Prostate gland (tissue), 2 donors: ENCODE results near the gene RPL21. TPM values are rescaled to one million over a fixed set of nuclear protein-coding genes. Genes with fewer than 3 reads are reported as not detected.

ENCODE experiments used
- DNase-seq: peaks from one replicate; pipeline ENCODE4 v3.0.0-alpha.2; 2019; ENCODE audit warnings: low spot score
- H3K27ac ChIP-seq, 2 donors: fragments of 200-600 bp; sonication (generic); 2 replicates each; pipeline ENCODE4 v1.5.1; 2017 to 2019
- H3K27me3 ChIP-seq: fragments of 200-600 bp; sonication (generic); replicated peaks from 2 replicates; pipeline ENCODE4 v1.5.1; 2019; ENCODE audit not compliant: insufficient read depth
- H3K36me3 ChIP-seq, 2 donors: fragments of 200-600 bp; sonication (generic); 1 replicate in 1 of 2; 2 replicates in 1 of 2; pipeline versions ENCODE4 v1.5.1 to v1.8.1; 2017 to 2019
- H3K4me1 ChIP-seq: fragments of 200-600 bp; sonication (generic); replicated peaks from 2 replicates; pipeline ENCODE4 v1.5.1; 2019
- H3K4me3 ChIP-seq, 2 donors: fragments of 200-600 bp; sonication (generic); 2 replicates each; pipeline ENCODE4 v1.5.1; 2017 to 2019
- H3K9me3 ChIP-seq: fragments of 200-600 bp; sonication (generic); 2 replicates; pipeline ENCODE4 v1.5.1; 2017
- CTCF ChIP-seq, 4 experiments: fragments of 200-600 bp in 2 of 4; fragments of 450-650 bp in 2 of 4; sonication (generic) in 2 of 4; IDR thresholded peaks; 1 replicate in 3 of 4; 2 replicates in 1 of 4; pipeline ENCODE4 v1.5.1; 2016 to 2019; ENCODE audit warnings: antibody characterized with exemption in 4 of 4, mild to moderate bottlenecking in 2 of 4, moderate library complexity in 2 of 4
- POLR2A ChIP-seq: fragments of 450-650 bp; IDR thresholded peaks from one replicate; pipeline ENCODE4 v1.6.1; 2016; ENCODE audit warnings: antibody characterized with exemption, mild to moderate bottlenecking
- POLR2AphosphoS5 ChIP-seq: sonication (generic); formaldehyde crosslinking; IDR thresholded peaks from one replicate; pipeline ENCODE4 v1.6.1; 2017; ENCODE audit warnings: antibody characterized with exemption
- WGBS: methylation state at CpG from one replicate; pipeline ENCODE4 v1.1.5; 2018; 5-methylcytosine and 5-hydroxymethylcytosine counted together
- intact Hi-C: fragments of 100-400 bp; cut with DNase I; formaldehyde crosslinking; loops from one replicate; pipeline ENCODE4 v1.14.2; 2022
- total RNA-seq, 2 donors: library from RNA; depleted of rRNA; stranded (reverse); fragments of >200 nt; gene quantifications; one replicate each; pipeline ENCODE4 v1.1.0, GENCODE V29; 2016

Gene RPL21
- total RNA-seq, 2 donors from 2014 or later = 338 to 1,109 TPM

DNA sequence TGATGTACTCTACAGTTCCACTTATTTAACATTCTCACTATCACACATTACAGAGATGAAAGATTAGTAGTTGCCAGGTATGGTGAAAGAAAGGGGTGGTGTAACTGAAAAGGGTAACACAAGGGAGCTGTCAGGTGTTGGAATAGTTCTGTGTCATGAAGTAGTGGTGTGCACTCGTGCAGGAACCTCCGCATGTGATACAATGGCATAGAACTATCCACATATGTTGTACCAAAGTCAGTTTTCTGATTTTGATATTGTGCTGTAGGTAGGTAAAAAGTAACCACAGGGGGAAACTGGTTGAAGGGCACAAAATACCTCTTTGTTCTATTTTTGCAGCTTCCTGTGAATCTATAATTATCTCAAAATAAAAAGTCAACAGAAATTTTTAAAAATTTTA lies 24.4 kb upstream of the RPL21 start:
- Histone ChIP-seq H3K4me1 (no peaks in the 10 kb centered on the region), H3K9me3 (no peaks in the 10 kb centered on the region), H3K4me3 (no peak overlapping the region), H3K27me3 (no peaks in the 10 kb centered on the region), H3K36me3 (no peaks in the 10 kb centered on the region), H3K27ac (no peak overlapping the region)
- no peak for DNase-seq
- intact Hi-C loops = no loop called here
- no peak for TF ChIP-seq POLR2A
- no peak for TF ChIP-seq POLR2AphosphoS5
- TF ChIP-seq CTCF (IDR thresholded peaks at IDR 0.05) = no peak
- 87% methylated on average over 2 of the region's 2 CpGs for WGBS

DNA sequence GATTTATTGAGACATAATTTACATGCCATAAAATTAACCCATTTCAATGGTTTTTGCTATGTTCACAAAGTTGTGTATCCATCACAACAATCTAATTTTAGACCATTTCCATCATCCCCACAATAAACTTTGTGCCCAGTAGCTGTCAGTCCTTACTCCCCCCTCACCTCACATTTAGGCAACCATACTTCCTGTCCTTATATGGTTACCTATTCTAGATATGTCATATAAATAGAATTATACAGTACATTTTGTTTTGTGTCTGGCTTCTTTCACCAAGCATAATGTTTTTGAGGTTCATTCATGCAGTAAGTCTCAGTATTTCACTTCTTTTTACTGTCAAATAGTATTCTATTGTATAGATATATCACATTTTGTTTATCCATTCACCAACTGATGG lies 23.2 kb upstream of the RPL21 start:
- no peaks in the 10 kb centered on the region for H3K36me3 ChIP-seq
- intact Hi-C loops = no loop called here
- H3K27me3 ChIP-seq = no peaks in the 10 kb centered on the region
- no peak for DNase-seq
- no peak for TF ChIP-seq POLR2A
- H3K4me3 ChIP-seq = no peak overlapping the region
- H3K9me3 ChIP-seq = no peaks in the 10 kb centered on the region
- H3K4me1 ChIP-seq = no peaks in the 10 kb centered on the region
- no peak overlapping the region for H3K27ac ChIP-seq

- no peaks in the 10 kb centered on the region for H3K9me3 ChIP-seq
- no peaks in the 10 kb centered on the region for H3K27me3 ChIP-seq
- no peak for DNase-seq
- WGBS = 92% methylated on average over 3 of the region's 3 CpGs
- no peaks in the 10 kb centered on the region for H3K36me3 ChIP-seq
- TF ChIP-seq POLR2AphosphoS5 (no peak), POLR2A (no peak), CTCF (IDR thresholded peaks at IDR 0.05) (no peak)
- H3K4me3 ChIP-seq = no peak overlapping the region
- intact Hi-C loops = no loop called here
- H3K27ac ChIP-seq = no peak overlapping the region
- no peaks in the 10 kb centered on the region for H3K4me1 ChIP-seq
These were observed 21.7 kb upstream of the RPL21 start for GRCh38 chr13:27229642-27230041.

GRCh38 chr13:27233964-27234363 lies 17.4 kb upstream of the RPL21 start:
- 57% methylated on average over 5 of the region's 5 CpGs for WGBS
- Histone ChIP-seq H3K4me3 (no peak overlapping the region), H3K36me3 (no peaks in the 10 kb centered on the region), H3K27ac (no peak overlapping the region), H3K27me3 (no peaks in the 10 kb centered on the region), H3K4me1 (no peaks in the 10 kb centered on the region), H3K9me3 (no peaks in the 10 kb centered on the region)
- no peak for DNase-seq
- intact Hi-C loops = no loop called here
- TF ChIP-seq POLR2A (no peak), CTCF (IDR thresholded peaks at IDR 0.05) (no peak), POLR2AphosphoS5 (no peak)

- TF ChIP-seq CTCF (IDR thresholded peaks at IDR 0.05) (no peak), POLR2A (no peak), POLR2AphosphoS5 (no peak)
- H3K9me3 ChIP-seq = no peaks in the 10 kb centered on the region
- WGBS = 67% methylated on average over 2 of the region's 2 CpGs
- H3K4me1 ChIP-seq = no peaks in the 10 kb centered on the region
- no peaks in the 10 kb centered on the region for H3K36me3 ChIP-seq
- no peak overlapping the region for H3K27ac ChIP-seq
- intact Hi-C loops = no loop called here
- H3K4me3 ChIP-seq = no peak overlapping the region
- no peaks in the 10 kb centered on the region for H3K27me3 ChIP-seq
- no peak for DNase-seq
These were observed 14.9 kb upstream of the RPL21 start for GRCh38 chr13:27236478-27236877.

DNA sequence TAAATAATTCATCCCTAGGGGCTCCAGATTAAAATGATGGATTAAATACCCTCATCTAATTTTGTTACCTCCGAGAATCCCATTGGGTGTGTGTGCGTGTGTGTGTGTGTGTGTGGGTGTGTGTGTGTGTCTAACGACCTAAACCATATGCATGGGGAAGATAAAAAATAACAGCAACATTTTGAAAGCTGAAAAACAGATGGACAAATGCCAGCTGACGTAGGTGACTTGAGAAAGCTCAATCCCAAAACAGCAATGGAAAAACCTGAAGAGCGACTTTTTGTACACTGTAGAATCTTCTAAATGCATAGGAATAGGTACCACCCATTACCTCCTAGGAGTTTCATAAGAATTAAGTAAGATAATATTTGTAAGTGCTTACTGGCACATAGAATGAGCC lies 8.7 kb upstream of the RPL21 start:
- TF ChIP-seq POLR2AphosphoS5 = no peak
- no peak for TF ChIP-seq POLR2A
- no peak for TF ChIP-seq CTCF (IDR thresholded peaks at IDR 0.05)
- Histone ChIP-seq H3K27me3 (no peaks in the 10 kb centered on the region), H3K27ac (no peak overlapping the region), H3K36me3 (no peaks in the 10 kb centered on the region), H3K4me1 (no peaks in the 10 kb centered on the region), H3K9me3 (no peaks in the 10 kb centered on the region), H3K4me3 (no peak overlapping the region)
- no peak for DNase-seq
- intact Hi-C loops = no loop called here
- 70% methylated on average over 5 of the region's 5 CpGs for WGBS
